ENCODE results near the gene CFAP61. TPM values are rescaled to one million over a fixed set of nuclear protein-coding genes. Genes with fewer than 3 reads are reported as not detected.
A peak's percentile ranks its signal among the peaks of the same experiment; 100 is the strongest.

CFAP61 gene
- total RNA-seq, 1 donor from 2014 or later, result 0.26 TPM

- Histone ChIP-seq H3K27me3 (ENCODE audit: control insufficient read depth, insufficient read depth, low read length) (no peaks in the 10 kb centered on the region), H3K4me3 (ENCODE audit: low read depth, low read length) (no peak overlapping the region), H3K36me3 (ENCODE audit: control insufficient read depth, insufficient read depth, low read length) (no peaks in the 10 kb centered on the region)
- FAIRE-seq (no peak), DNase-seq (ENCODE audit: low read depth) (no peak)
- TF ChIP-seq CTCF (IDR thresholded peaks at IDR 0.05; ENCODE audit: insufficient read depth, low read length, severe bottlenecking), result no peak
Measured at GRCh38 chr20:20065361-20065760, 13.0 kb downstream of the CFAP61 start.

- Histone ChIP-seq H3K4me3 (ENCODE audit: low read depth, low read length) (no peak overlapping the region), H3K27me3 (ENCODE audit: control insufficient read depth, insufficient read depth, low read length) (no peaks in the 10 kb centered on the region), H3K36me3 (ENCODE audit: control insufficient read depth, insufficient read depth, low read length) (no peaks in the 10 kb centered on the region)
- FAIRE-seq (peak; percentile 18), DNase-seq (ENCODE audit: low read depth) (no peak)
- TF ChIP-seq CTCF (IDR thresholded peaks at IDR 0.05; ENCODE audit: insufficient read depth, low read length, severe bottlenecking), result no peak
Measured at GRCh38 chr20:20070871-20071726, 18.8 kb downstream of the CFAP61 start.

GRCh38 chr20:20073801-20074371 lies 21.6 kb downstream of the CFAP61 start:
- H3K4me3 ChIP-seq (ENCODE audit: low read depth, low read length), result no peak overlapping the region
- no peaks in the 10 kb centered on the region for H3K27me3 ChIP-seq (ENCODE audit: control insufficient read depth, insufficient read depth, low read length)
- no peak for FAIRE-seq
- DNase-seq (ENCODE audit: low read depth), result no peak
- H3K36me3 ChIP-seq (ENCODE audit: control insufficient read depth, insufficient read depth, low read length), result no peaks in the 10 kb centered on the region
- no peak for TF ChIP-seq CTCF (IDR thresholded peaks at IDR 0.05; ENCODE audit: insufficient read depth, low read length, severe bottlenecking)

GRCh38 chr20:20075032-20075431 lies 22.7 kb downstream of the CFAP61 start:
- H3K4me3 ChIP-seq (ENCODE audit: low read depth, low read length), result no peak overlapping the region
- TF ChIP-seq CTCF (IDR thresholded peaks at IDR 0.05; ENCODE audit: insufficient read depth, low read length, severe bottlenecking), result no peak
- FAIRE-seq (no peak), DNase-seq (ENCODE audit: low read depth) (no peak)
- no peaks in the 10 kb centered on the region for H3K36me3 ChIP-seq (ENCODE audit: control insufficient read depth, insufficient read depth, low read length)
- H3K27me3 ChIP-seq (ENCODE audit: control insufficient read depth, insufficient read depth, low read length), result no peaks in the 10 kb centered on the region

- peak; percentile 96 for FAIRE-seq
- no peak for TF ChIP-seq CTCF (IDR thresholded peaks at IDR 0.05; ENCODE audit: insufficient read depth, low read length, severe bottlenecking)
- DNase-seq (ENCODE audit: low read depth), result peak; percentile 59
Measured at GRCh38 chr20:20076297-20077065, 24.1 kb downstream of the CFAP61 start.

More at GRCh38 chr20:20076297-20077065, 24.1 kb downstream of the CFAP61 start:
- no peak overlapping the region for H3K4me3 ChIP-seq (ENCODE audit: low read depth, low read length)
- peaks cover 1% of the 10 kb centered on the region for H3K27me3 ChIP-seq (ENCODE audit: control insufficient read depth, insufficient read depth, low read length)
- no peaks in the 10 kb centered on the region for H3K36me3 ChIP-seq (ENCODE audit: control insufficient read depth, insufficient read depth, low read length)

Measured in bronchial epithelial cell (primary cell).